NCI-H1694 treated with DMSO at 0.1 percent for 48 hours (cell line): Measurements from ENCODE around the gene FBXL13.
"Not testable (repeated sequence)": the region's sequence is repeated elsewhere in the genome, so short reads cannot be mapped to it uniquely, and the experiment has no call there.

Experiments
- DNase-seq: peaks from one replicate; lab custom pipeline; 2025; lab: John Stamatoyannopoulos, UW

The FBXL13 gene

GRCh38 chr7:103023578-103023977 is 51.0 kb downstream of the FBXL13 start:
- not testable (repeated sequence) for DNase-seq

GRCh38 chr7:103021490-103021889 is 53.1 kb downstream of the FBXL13 start:
- not testable (repeated sequence) for DNase-seq

GRCh38 chr7:103020876-103021275 is 53.7 kb downstream of the FBXL13 start:
- DNase-seq = not testable (repeated sequence)

GRCh38 chr7:103018295-103018694 is 56.3 kb downstream of the FBXL13 start:
- not testable (repeated sequence) for DNase-seq

GRCh38 chr7:103011650-103012049 is 62.9 kb downstream of the FBXL13 start:
- no peak for DNase-seq

GRCh38 chr7:103010211-103010610 is 64.4 kb downstream of the FBXL13 start:
- no peak for DNase-seq

GRCh38 chr7:103009466-103010185 is 65.0 kb downstream of the FBXL13 start:
- DNase-seq = no peak

- DNase-seq = no peak
These were observed 71.6 kb downstream of the FBXL13 start for GRCh38 chr7:103003004-103003403.

GRCh38 chr7:103001210-103001609 is 73.4 kb downstream of the FBXL13 start:
- DNase-seq = no peak

- DNase-seq = no peak
These were observed 77.6 kb downstream of the FBXL13 start for GRCh38 chr7:102996957-102997356.

- DNase-seq = not testable (repeated sequence)
These were observed 79.0 kb downstream of the FBXL13 start for GRCh38 chr7:102995609-102996008.

- no peak for DNase-seq
These were observed 80.0 kb downstream of the FBXL13 start for GRCh38 chr7:102994567-102994966.

- no peak for DNase-seq
These were observed 80.9 kb downstream of the FBXL13 start for GRCh38 chr7:102993718-102994029.

- no peak for DNase-seq
These were observed 81.5 kb downstream of the FBXL13 start for GRCh38 chr7:102992938-102993717.

- no peak for DNase-seq
These were observed 82.1 kb downstream of the FBXL13 start for GRCh38 chr7:102992509-102992937.

- DNase-seq = no peak
These were observed 82.9 kb downstream of the FBXL13 start for GRCh38 chr7:102991540-102992214.

- DNase-seq = no peak
These were observed 83.5 kb downstream of the FBXL13 start for GRCh38 chr7:102991077-102991539.

GRCh38 chr7:102990642-102991041 is 84.0 kb downstream of the FBXL13 start:
- no peak for DNase-seq

- no peak for DNase-seq
These were observed 85.7 kb downstream of the FBXL13 start for GRCh38 chr7:102988631-102989560.

GRCh38 chr7:102988088-102988487 is 86.5 kb downstream of the FBXL13 start:
- no peak for DNase-seq

- no peak for DNase-seq
These were observed 89.3 kb downstream of the FBXL13 start for GRCh38 chr7:102985176-102985783.
